Astrocyte (in vitro differentiated cells and primary cell): ENCODE measurements around the gene CPAMD8. TPM values are rescaled to one million over a fixed set of nuclear protein-coding genes. Genes with fewer than 3 reads are reported as not detected.

Experiments
- DNase-seq: peaks from one replicate; pipeline ENCODE4 v3.0.0-alpha.2; 2010; ENCODE audit warnings: low read depth
- FAIRE-seq: peaks from 2 replicates; lab custom pipeline; 2011; peaks lifted over from hg19 to GRCh38; lab: Jason Lieb, UNC
- H2AFZ ChIP-seq: 2 replicates; pipeline ENCODE4 v1.6.0; 2012; ENCODE audit warnings: low read depth, low read length, inconsistent platforms
- H3K27ac ChIP-seq: 2 replicates; pipeline ENCODE4 v1.5.1; 2011; ENCODE audit warnings: low read depth, low read length, inconsistent platforms
- H3K27me3 ChIP-seq: 2 replicates; pipeline ENCODE4 v1.6.0; 2011; ENCODE audit warnings: low read length, inconsistent platforms; ENCODE audit not compliant: insufficient read depth
- H3K36me3 ChIP-seq: 2 replicates; pipeline ENCODE4 v1.5.1; 2011; ENCODE audit warnings: low read length, inconsistent platforms; ENCODE audit not compliant: insufficient read depth
- H3K4me1 ChIP-seq: 2 replicates; pipeline ENCODE4 v1.5.1; 2011; ENCODE audit warnings: low read length, inconsistent platforms; ENCODE audit not compliant: insufficient read depth
- H3K4me2 ChIP-seq: 2 replicates; pipeline ENCODE4 v1.6.0; 2012; ENCODE audit warnings: low read length, inconsistent platforms
- H3K4me3 ChIP-seq: 2 replicates; pipeline ENCODE4 v1.5.1; 2011; ENCODE audit warnings: low read depth, mild to moderate bottlenecking, low read length, inconsistent platforms; ENCODE audit not compliant: insufficient read depth
- H3K79me2 ChIP-seq: 2 replicates; pipeline ENCODE4 v1.6.0; 2012; ENCODE audit warnings: mild to moderate bottlenecking, low read length, inconsistent platforms; ENCODE audit not compliant: insufficient read depth
- H3K9ac ChIP-seq: 2 replicates; pipeline ENCODE4 v1.6.0; 2012; ENCODE audit warnings: mild to moderate bottlenecking, low read length, inconsistent platforms
- H3K9me3 ChIP-seq: 2 replicates; pipeline ENCODE4 v1.5.1; 2012; ENCODE audit warnings: low read depth, mild to moderate bottlenecking, low read length, inconsistent platforms; ENCODE audit not compliant: insufficient read depth
- H4K20me1 ChIP-seq: 2 replicates; pipeline ENCODE4 v1.6.0; 2012; ENCODE audit warnings: low read length, inconsistent platforms; ENCODE audit not compliant: insufficient read depth
- H3K27ac Mint-ChIP-seq: one replicate; pipeline ENCODE4 v1.8.0; 2021; ENCODE audit warnings: mild to moderate bottlenecking, mixed read lengths; ENCODE audit not compliant: unreplicated experiment
- H3K27me3 Mint-ChIP-seq: one replicate; pipeline ENCODE4 v1.8.0; 2021; ENCODE audit warnings: low read depth, mixed read lengths; ENCODE audit not compliant: unreplicated experiment
- H3K36me3 Mint-ChIP-seq: one replicate; pipeline ENCODE4 v1.8.0; 2021; ENCODE audit warnings: low read depth, mixed read lengths; ENCODE audit not compliant: unreplicated experiment
- H3K4me1 Mint-ChIP-seq: one replicate; pipeline ENCODE4 v1.8.0; 2021; ENCODE audit warnings: low read depth, mixed read lengths; ENCODE audit not compliant: unreplicated experiment
- H3K4me3 Mint-ChIP-seq: one replicate; pipeline ENCODE4 v1.8.0; 2021; ENCODE audit warnings: mild to moderate bottlenecking, moderate library complexity, mixed read lengths; ENCODE audit not compliant: unreplicated experiment
- H3K9me3 Mint-ChIP-seq: one replicate; pipeline ENCODE4 v1.8.0; 2021; ENCODE audit warnings: mild to moderate bottlenecking, mixed read lengths; ENCODE audit not compliant: unreplicated experiment
- EZH2 ChIP-seq: IDR thresholded peaks from 2 replicates; pipeline ENCODE4 v1.6.1; 2012; ENCODE audit warnings: mild to moderate bottlenecking, low read length, inconsistent platforms; ENCODE audit not compliant: insufficient read depth
- total RNA-seq: library from RNA; stranded (reverse); gene quantifications from 2 replicates; pipeline ENCODE4 v1.2.1, GENCODE V29; 2021
- TF ChIP-seq, protein P1 (sequence below): IDR thresholded peaks from 2 replicates; pipeline ENCODE4 v1.5.1; 2011; ENCODE audit warnings: low read depth, mild to moderate bottlenecking, inconsistent platforms, low read length, moderate library complexity; ENCODE audit not compliant: insufficient read depth

Gene CPAMD8
- total RNA-seq, 1 donor from 2014 or later, result 1.9 TPM

DNA sequence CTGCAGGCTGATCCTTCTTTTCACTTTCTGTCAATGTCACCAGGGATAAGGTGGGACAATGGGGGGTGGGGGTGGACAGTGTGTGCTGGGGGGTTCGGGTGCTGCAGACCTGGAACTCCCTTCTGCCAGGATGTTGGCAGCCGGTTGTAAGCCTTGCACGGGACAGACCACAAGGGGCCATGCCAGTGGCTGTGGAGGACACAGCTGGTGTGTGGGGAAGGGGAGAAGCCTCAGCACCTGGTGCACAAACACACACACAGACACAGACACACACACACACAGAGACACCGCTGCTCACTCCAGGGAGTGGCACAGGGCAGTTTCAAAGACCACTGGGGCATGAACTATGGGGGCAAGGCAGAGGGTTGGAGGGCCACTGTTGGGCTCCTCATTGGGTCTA, 134.2 kb downstream of the CPAMD8 start:
- Histone ChIP-seq H3K4me3 (no peak overlapping the region), H3K9ac (no peak overlapping the region), H3K9me3 (no peaks in the 10 kb centered on the region), H3K79me2 (no peaks in the 10 kb centered on the region), H3K4me2 (no peak overlapping the region), H3K27ac (no peak overlapping the region), H3K4me1 (peaks cover 2% of the 10 kb centered on the region), H2AFZ (no peak overlapping the region), H3K36me3 (no peaks in the 10 kb centered on the region), H3K27me3 (peaks cover 5% of the 10 kb centered on the region), H4K20me1 (no peaks in the 10 kb centered on the region)
- no peak for FAIRE-seq
- no peak overlapping the region for H3K27ac Mint-ChIP-seq
- H3K27me3 Mint-ChIP-seq, result peaks cover 30% of the 10 kb centered on the region
- TF ChIP-seq, protein P1, sequence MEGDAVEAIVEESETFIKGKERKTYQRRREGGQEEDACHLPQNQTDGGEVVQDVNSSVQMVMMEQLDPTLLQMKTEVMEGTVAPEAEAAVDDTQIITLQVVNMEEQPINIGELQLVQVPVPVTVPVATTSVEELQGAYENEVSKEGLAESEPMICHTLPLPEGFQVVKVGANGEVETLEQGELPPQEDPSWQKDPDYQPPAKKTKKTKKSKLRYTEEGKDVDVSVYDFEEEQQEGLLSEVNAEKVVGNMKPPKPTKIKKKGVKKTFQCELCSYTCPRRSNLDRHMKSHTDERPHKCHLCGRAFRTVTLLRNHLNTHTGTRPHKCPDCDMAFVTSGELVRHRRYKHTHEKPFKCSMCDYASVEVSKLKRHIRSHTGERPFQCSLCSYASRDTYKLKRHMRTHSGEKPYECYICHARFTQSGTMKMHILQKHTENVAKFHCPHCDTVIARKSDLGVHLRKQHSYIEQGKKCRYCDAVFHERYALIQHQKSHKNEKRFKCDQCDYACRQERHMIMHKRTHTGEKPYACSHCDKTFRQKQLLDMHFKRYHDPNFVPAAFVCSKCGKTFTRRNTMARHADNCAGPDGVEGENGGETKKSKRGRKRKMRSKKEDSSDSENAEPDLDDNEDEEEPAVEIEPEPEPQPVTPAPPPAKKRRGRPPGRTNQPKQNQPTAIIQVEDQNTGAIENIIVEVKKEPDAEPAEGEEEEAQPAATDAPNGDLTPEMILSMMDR, result no peak
- no peak for TF ChIP-seq EZH2
- no peak overlapping the region for H3K4me3 Mint-ChIP-seq
- no peaks in the 10 kb centered on the region for H3K9me3 Mint-ChIP-seq
- no peaks in the 10 kb centered on the region for H3K36me3 Mint-ChIP-seq
- H3K4me1 Mint-ChIP-seq, result no peaks in the 10 kb centered on the region
- no peak for DNase-seq

DNA sequence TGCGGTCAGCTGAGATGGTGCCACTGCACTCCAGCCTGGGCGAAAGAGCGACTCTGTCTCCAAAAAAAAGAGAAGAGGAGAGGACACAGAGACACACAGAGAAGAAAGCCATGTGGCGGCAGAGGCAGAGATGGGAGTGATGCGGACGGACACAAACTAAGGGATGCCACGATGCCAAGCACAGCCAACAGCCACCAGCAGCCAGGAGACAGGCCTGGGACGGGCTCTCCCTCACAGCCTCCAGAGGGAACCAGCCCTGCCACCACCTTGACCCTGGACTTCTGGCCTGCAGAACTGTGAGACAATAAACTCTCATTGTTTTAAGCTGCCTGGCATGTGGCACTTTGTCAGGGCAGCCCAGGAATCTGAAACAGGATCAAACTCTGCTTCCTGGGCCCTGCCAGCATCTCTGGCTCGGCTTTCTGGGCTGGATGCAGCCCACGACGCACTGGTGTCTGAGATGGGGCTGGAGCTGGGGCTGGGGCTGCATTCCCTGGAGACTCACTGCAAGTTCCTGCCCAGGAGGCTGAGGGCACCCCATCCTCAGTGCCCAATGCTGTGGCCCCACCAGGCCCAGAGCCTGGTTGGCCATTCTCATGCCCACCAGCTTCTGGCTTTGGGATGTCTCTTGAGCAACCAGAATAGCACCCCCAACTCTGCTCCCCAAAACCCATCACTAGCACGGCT, 134.8 kb downstream of the CPAMD8 start:
- H3K4me3 Mint-ChIP-seq, result no peak overlapping the region

More for the DNA sequence above, 134.8 kb downstream of the CPAMD8 start:
- H2AFZ ChIP-seq, result no peak overlapping the region
- Mint-ChIP-seq H3K4me1 (no peaks in the 10 kb centered on the region), H3K36me3 (no peaks in the 10 kb centered on the region), H3K27me3 (peaks cover 30% of the 10 kb centered on the region), H3K27ac (no peak overlapping the region), H3K9me3 (no peaks in the 10 kb centered on the region)
- no peaks in the 10 kb centered on the region for H4K20me1 ChIP-seq
- no peaks in the 10 kb centered on the region for H3K36me3 ChIP-seq
- H3K27me3 ChIP-seq, result peaks cover 5% of the 10 kb centered on the region
- TF ChIP-seq, protein P1, result no peak
- no peak for TF ChIP-seq EZH2
- H3K79me2 ChIP-seq, result no peaks in the 10 kb centered on the region
- H3K9ac ChIP-seq, result no peak overlapping the region
- FAIRE-seq (no peak), DNase-seq (no peak)
- no peak overlapping the region for H3K4me3 ChIP-seq
- H3K9me3 ChIP-seq, result no peaks in the 10 kb centered on the region
- H3K4me2 ChIP-seq, result no peak overlapping the region
- no peak overlapping the region for H3K27ac ChIP-seq
- H3K4me1 ChIP-seq, result peaks cover 2% of the 10 kb centered on the region
